Measurements from ENCODE around the gene SCLY. TPM values are rescaled to one million over a fixed set of nuclear protein-coding genes. Genes with fewer than 3 reads are reported as not detected.
A peak's percentile ranks its signal among the peaks of the same experiment; 100 is the strongest.

The SCLY gene
- total and polyA plus RNA-seq, 4 experiments from 2014 or later, result 17.7 to 37.9 (median 27.4) TPM

- Mint-ChIP-seq H3K9me3 (peaks cover 0 to 4% (median 0%) of the 10 kb centered on the region in 8 donors), H3K4me1 (peaks cover 4 to 11% (median 7%) of the 10 kb centered on the region in 4 donors), H3K27me3 (no peaks in the 10 kb centered on the region), H3K36me3 (no peaks in the 10 kb centered on the region), H3K27ac (no peak overlapping the region), H3K4me3 (no peak overlapping the region)
- Histone ChIP-seq H3K4me3 (ENCODE audit: low read length in 2 of 2) (no peak overlapping the region), H3K9me3 (ENCODE audit: control insufficient read depth in 1 of 2, low read length in 2 of 2) (no peaks in the 10 kb centered on the region), H3K4me1 (ENCODE audit: insufficient read depth, low read length) (no peaks in the 10 kb centered on the region), H3K27me3 (ENCODE audit: insufficient read depth, low read length) (no peaks in the 10 kb centered on the region), H3K36me3 (ENCODE audit: insufficient read depth, low read length) (no peaks in the 10 kb centered on the region), H3K27ac (ENCODE audit: low read depth, low read length) (no peak overlapping the region)
- ChIA-PET CTCF (ENCODE audit: partially characterized antibody) (no interaction called here), POLR2A (ENCODE audit: partially characterized antibody) (no interaction called here)
- peak in 1 of 5 donors; percentile 30 for DNase-seq
- intact Hi-C loops (cut with micrococcal nuclease), result no loop called here
Observed at GRCh38 chr2:238140721-238141540, 80.1 kb downstream of the SCLY start.

GRCh38 chr2:238141541-238142318 is 80.9 kb downstream of the SCLY start:
- peaks cover 4 to 11% (median 7%) of the 10 kb centered on the region in 4 donors for H3K4me1 Mint-ChIP-seq
- Histone ChIP-seq H3K4me3 (ENCODE audit: low read length in 2 of 2) (no peak overlapping the region), H3K27ac (ENCODE audit: low read depth, low read length) (no peak overlapping the region), H3K9me3 (ENCODE audit: control insufficient read depth in 1 of 2, low read length in 2 of 2) (no peaks in the 10 kb centered on the region), H3K27me3 (ENCODE audit: insufficient read depth, low read length) (no peaks in the 10 kb centered on the region), H3K4me1 (ENCODE audit: insufficient read depth, low read length) (no peaks in the 10 kb centered on the region), H3K36me3 (ENCODE audit: insufficient read depth, low read length) (no peaks in the 10 kb centered on the region)
- H3K36me3 Mint-ChIP-seq, result no peaks in the 10 kb centered on the region
- no peaks in the 10 kb centered on the region for H3K27me3 Mint-ChIP-seq
- H3K27ac Mint-ChIP-seq, result peak overlapping the region in 1 of 7 donors; percentile 5
- POLR2A ChIA-PET (ENCODE audit: partially characterized antibody), result interaction anchor here (0.6 kb wide), 1 partner anchor 33 kb away, joined by 4 read pairs; no protein-coding TSS in a partner anchor
- intact Hi-C loops (cut with micrococcal nuclease), result no loop called here
- peaks cover 0 to 4% (median 0%) of the 10 kb centered on the region in 8 donors for H3K9me3 Mint-ChIP-seq
- DNase-seq, result no peak
- CTCF ChIA-PET (ENCODE audit: partially characterized antibody), result no interaction called here
- no peak overlapping the region for H3K4me3 Mint-ChIP-seq

DNA sequence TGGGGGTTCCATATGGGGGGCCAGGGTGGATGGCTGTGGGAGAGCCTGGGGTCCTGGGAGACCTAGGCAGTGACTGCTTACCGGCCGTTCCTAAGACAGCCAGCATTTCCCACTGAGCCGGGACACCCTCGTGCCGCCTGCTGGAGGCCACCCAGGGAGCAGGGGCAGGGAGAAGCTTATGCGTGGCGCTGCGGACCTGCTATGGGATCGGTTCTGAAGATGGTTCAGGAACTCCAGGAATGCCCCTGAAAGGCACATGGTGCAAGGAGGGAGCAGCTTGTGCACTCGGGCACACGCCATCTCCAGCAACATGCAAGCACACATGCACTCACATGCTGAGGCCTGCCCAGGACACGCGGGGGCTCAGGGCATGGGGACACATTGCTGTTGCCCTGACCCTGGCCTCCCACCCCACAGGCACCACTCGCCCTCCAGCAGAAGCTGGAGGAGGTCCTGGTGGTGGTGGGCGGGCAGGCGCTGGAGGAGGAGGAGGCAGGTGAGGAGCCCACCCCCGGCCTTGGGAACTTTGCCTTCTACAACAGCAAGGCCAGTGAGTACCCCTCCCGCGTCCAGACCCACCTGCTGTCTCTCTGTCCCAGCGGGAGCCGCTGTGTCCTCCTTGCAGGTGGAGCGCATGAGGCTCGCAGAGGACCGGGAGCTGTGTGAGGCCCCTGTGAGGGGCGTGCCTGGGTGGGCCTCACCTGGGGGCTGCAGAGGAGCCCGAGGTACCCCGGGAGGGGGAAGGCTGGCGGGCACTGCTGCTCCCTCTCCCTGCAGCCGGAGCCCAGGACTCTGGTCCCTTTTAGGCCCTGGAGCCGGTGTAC is 81.8 kb downstream of the SCLY start:
- Histone ChIP-seq H3K36me3 (ENCODE audit: insufficient read depth, low read length) (no peaks in the 10 kb centered on the region), H3K27ac (ENCODE audit: low read depth, low read length) (no peak overlapping the region), H3K4me1 (ENCODE audit: insufficient read depth, low read length) (no peaks in the 10 kb centered on the region), H3K9me3 (ENCODE audit: control insufficient read depth in 1 of 2, low read length in 2 of 2) (no peaks in the 10 kb centered on the region), H3K4me3 (ENCODE audit: low read length in 2 of 2) (no peak overlapping the region), H3K27me3 (ENCODE audit: insufficient read depth, low read length) (no peaks in the 10 kb centered on the region)
- H3K9me3 Mint-ChIP-seq, result peaks cover 0 to 4% (median 0%) of the 10 kb centered on the region in 8 donors
- H3K36me3 Mint-ChIP-seq, result no peaks in the 10 kb centered on the region
- H3K4me3 Mint-ChIP-seq, result no peak overlapping the region
- intact Hi-C loops (cut with micrococcal nuclease), result no loop called here
- peaks cover 4 to 11% (median 7%) of the 10 kb centered on the region in 4 donors for H3K4me1 Mint-ChIP-seq
- ChIA-PET CTCF (ENCODE audit: partially characterized antibody) (no interaction called here), POLR2A (ENCODE audit: partially characterized antibody) (interaction anchor here (0.6 kb wide), 1 partner anchor 32 kb away, joined by 4 read pairs; no protein-coding TSS in a partner anchor)
- H3K27ac Mint-ChIP-seq, result no peak overlapping the region
- no peaks in the 10 kb centered on the region for H3K27me3 Mint-ChIP-seq
- no peak for DNase-seq

DNA sequence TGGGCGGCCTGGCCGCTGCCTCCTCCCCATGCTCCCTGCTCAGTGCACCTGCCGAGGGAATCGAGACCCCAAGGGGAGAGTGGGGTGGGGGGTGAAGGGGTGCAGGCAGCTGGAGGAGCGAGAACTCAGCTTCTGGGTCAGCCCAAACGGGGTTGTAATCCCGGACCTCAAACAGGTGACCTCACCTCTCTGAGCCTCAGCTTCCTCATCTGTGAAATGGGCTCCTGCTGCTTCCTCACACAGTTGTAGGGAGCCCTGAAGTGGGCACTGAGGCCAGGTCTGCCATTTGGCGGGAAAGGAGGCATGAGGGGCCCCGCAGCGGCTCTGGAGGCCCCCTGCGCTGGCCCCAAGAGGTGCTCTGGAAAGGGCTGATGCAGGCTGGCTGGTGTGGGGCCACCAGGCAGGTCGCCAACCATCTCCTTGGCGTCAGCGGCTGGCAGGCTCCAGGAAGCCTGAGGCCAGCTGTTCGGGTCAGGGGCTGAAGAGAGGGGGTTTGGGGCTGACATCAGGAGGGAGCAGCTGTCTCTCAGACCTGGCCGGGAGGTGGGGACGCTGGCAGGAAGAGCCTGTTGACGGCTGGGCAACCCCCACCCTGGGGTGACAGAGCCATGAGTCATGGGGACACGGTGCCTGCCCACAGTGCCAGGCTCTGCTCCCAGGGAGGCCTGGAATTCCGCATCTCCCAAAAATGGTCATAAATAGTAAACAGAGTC is 82.6 kb downstream of the SCLY start:
- Mint-ChIP-seq H3K4me1 (peaks cover 4 to 11% (median 7%) of the 10 kb centered on the region in 4 donors), H3K36me3 (no peaks in the 10 kb centered on the region), H3K27ac (no peak overlapping the region), H3K9me3 (peaks cover 0 to 4% (median 0%) of the 10 kb centered on the region in 8 donors), H3K27me3 (no peaks in the 10 kb centered on the region), H3K4me3 (no peak overlapping the region)
- no peaks in the 10 kb centered on the region for H3K27me3 ChIP-seq (ENCODE audit: insufficient read depth, low read length)
- DNase-seq, result peak in 1 of 5 donors; percentile 30
- no peaks in the 10 kb centered on the region for H3K36me3 ChIP-seq (ENCODE audit: insufficient read depth, low read length)
- no peaks in the 10 kb centered on the region for H3K9me3 ChIP-seq (ENCODE audit: control insufficient read depth in 1 of 2, low read length in 2 of 2)
- no peak overlapping the region for H3K4me3 ChIP-seq (ENCODE audit: low read length in 2 of 2)
- no peaks in the 10 kb centered on the region for H3K4me1 ChIP-seq (ENCODE audit: insufficient read depth, low read length)
- ChIA-PET POLR2A (ENCODE audit: partially characterized antibody) (no interaction called here), CTCF (ENCODE audit: partially characterized antibody) (no interaction called here)
- no peak overlapping the region for H3K27ac ChIP-seq (ENCODE audit: low read depth, low read length)
- intact Hi-C loops (cut with micrococcal nuclease), result no loop called here

GRCh38 chr2:238144262-238144661 is 83.5 kb downstream of the SCLY start:
- H3K9me3 Mint-ChIP-seq, result peaks cover 0 to 4% (median 0%) of the 10 kb centered on the region in 8 donors
- H3K27me3 ChIP-seq (ENCODE audit: insufficient read depth, low read length), result no peaks in the 10 kb centered on the region
- no peak for DNase-seq
- H3K27ac ChIP-seq (ENCODE audit: low read depth, low read length), result no peak overlapping the region
- H3K27ac Mint-ChIP-seq, result no peak overlapping the region
- no peak overlapping the region for H3K4me3 ChIP-seq (ENCODE audit: low read length in 2 of 2)
- peaks cover 4 to 11% (median 7%) of the 10 kb centered on the region in 4 donors for H3K4me1 Mint-ChIP-seq
- no peaks in the 10 kb centered on the region for H3K4me1 ChIP-seq (ENCODE audit: insufficient read depth, low read length)
- H3K4me3 Mint-ChIP-seq, result no peak overlapping the region
- no peaks in the 10 kb centered on the region for H3K36me3 Mint-ChIP-seq
- intact Hi-C loops (cut with micrococcal nuclease), result no loop called here
- H3K36me3 ChIP-seq (ENCODE audit: insufficient read depth, low read length), result no peaks in the 10 kb centered on the region
- H3K27me3 Mint-ChIP-seq, result no peaks in the 10 kb centered on the region
- no peaks in the 10 kb centered on the region for H3K9me3 ChIP-seq (ENCODE audit: control insufficient read depth in 1 of 2, low read length in 2 of 2)
- ChIA-PET CTCF (ENCODE audit: partially characterized antibody) (no interaction called here), POLR2A (ENCODE audit: partially characterized antibody) (no interaction called here)

DNA sequence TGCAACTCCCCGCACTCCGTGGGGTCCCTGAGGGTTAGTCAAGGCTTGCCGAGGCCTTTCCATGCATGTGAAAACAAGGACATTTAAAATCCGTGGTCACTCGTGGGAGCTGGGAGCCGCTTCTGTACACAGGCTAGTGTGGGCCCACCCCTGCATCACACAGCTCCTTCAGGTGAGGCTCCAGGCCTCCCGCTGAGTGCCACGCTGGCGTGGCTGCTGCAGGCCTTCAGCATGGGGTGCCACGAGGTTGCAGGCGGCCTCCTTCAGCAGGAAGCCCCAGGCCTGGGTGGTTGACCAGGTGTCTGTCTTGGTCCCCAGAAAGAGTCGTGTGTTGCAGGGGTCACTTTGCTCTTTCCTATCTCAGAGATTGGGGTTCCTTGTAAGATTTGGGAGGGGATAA is 84.2 kb downstream of the SCLY start:
- Mint-ChIP-seq H3K27ac (no peak overlapping the region), H3K4me1 (peaks cover 4 to 11% (median 7%) of the 10 kb centered on the region in 4 donors), H3K27me3 (no peaks in the 10 kb centered on the region), H3K36me3 (no peaks in the 10 kb centered on the region), H3K9me3 (peaks cover 0 to 4% (median 0%) of the 10 kb centered on the region in 8 donors), H3K4me3 (no peak overlapping the region)
- POLR2A ChIA-PET (ENCODE audit: partially characterized antibody), result no interaction called here
- no peaks in the 10 kb centered on the region for H3K36me3 ChIP-seq (ENCODE audit: insufficient read depth, low read length)
- H3K27me3 ChIP-seq (ENCODE audit: insufficient read depth, low read length), result no peaks in the 10 kb centered on the region
- H3K4me3 ChIP-seq (ENCODE audit: low read length in 2 of 2), result no peak overlapping the region
- DNase-seq, result no peak
- H3K27ac ChIP-seq (ENCODE audit: low read depth, low read length), result no peak overlapping the region
- intact Hi-C loops (cut with micrococcal nuclease), result loop anchor here (5.0 kb wide), 1 partner anchor 568 kb away; no protein-coding TSS in a partner anchor
- CTCF ChIA-PET (ENCODE audit: partially characterized antibody), result no interaction called here
- no peaks in the 10 kb centered on the region for H3K9me3 ChIP-seq (ENCODE audit: control insufficient read depth in 1 of 2, low read length in 2 of 2)
- no peaks in the 10 kb centered on the region for H3K4me1 ChIP-seq (ENCODE audit: insufficient read depth, low read length)
